Amniotic stem cell (primary cell): ENCODE measurements around the gene PLA2G2A.
"Not testable (repeated sequence)": the region's sequence is repeated elsewhere in the genome, so short reads cannot be mapped to it uniquely, and the experiment has no call there.

Experiments
- DNase-seq: peaks from one replicate; lab custom pipeline; 2025; lab: John Stamatoyannopoulos, UW

Gene PLA2G2A, protein sequence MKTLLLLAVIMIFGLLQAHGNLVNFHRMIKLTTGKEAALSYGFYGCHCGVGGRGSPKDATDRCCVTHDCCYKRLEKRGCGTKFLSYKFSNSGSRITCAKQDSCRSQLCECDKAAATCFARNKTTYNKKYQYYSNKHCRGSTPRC

DNA sequence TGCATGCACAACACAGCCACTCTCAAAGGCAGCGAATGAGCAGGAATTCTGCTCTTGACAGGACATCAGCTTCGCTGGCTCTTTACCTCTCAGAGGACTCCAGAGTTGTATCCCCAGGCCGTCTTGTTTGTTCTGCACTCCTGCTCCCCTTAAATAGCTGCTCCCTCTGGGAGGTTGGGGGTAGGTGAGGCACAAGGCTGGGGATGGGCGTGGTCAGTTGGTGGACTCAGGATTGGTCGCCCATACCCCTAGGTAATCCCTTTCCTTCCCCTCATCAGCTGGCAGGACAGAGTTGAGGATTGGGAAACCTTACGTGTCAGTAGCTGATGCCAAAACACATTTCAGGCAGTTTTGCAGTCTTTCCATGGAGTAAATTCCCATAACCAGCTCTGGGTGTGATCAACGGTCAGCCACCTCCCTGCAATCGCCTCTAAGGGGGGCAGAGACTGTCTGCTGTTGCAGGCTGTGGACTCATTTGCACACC is at the start of gene PLA2G2A:
Gene PLA2G2A (minus strand): TSS at position 125 of the 484 bp plus-strand sequence. CDS start 845 bp downstream, outside the sequence.
- DNase-seq: no peak

DNA sequence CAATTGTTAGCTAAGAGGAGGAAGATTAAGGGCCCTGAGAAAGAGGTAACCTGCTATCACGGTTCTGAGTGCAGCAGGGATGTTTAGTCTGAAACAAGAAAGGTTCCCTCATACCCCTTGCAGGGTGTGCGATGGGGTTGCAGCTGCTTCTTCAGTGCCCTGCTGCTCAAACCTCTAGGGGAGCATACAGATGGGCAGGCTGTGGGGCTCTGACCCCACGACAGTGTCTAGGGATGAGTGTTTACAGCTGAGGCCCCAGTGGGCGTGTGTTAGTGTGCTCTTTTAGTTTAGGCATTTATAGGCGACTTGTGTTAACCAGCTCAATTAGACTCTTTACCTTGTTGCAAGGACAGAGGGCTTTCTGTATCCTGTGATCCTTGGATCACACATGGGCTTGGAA is 49.3 kb upstream of the PLA2G2A start:
- DNase-seq: no peak

DNA sequence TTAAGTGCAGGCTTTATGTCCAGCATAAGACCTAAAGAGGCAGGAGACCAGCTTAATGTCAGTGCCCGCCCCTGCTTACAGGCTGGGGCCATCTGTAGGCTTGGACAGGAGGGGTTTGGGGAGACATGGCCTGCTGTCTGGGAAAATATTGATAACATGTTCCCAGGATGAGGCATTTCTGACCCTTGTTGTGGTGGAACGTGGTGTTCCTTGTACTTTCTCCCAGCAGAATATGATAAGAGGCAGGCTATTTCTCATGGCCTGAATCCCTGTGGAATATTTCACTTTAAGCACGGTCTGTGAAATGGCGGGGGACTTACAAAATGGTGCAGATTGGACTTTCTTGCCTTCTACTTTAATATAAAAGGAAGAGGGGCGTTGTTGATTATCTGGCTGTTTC is 48.7 kb upstream of the PLA2G2A start:
- no peak for DNase-seq

DNA sequence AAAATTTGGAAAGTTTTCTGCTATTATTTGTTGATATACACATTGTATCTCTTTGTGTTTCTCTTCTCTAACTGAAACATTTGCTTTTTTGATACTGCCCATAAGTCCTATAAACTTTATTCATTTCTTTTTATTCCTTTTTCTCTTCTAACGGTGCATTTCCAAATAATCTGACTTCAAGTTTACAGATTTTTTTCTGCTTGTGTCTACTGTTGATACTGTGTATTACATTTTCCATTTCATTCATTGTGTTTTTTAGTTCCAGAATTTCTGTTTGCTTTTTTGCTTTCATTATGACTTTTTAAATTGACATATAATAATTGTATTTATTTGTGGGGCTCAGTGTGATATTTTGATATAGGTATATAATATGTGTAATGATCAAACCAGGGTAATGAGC is 38.3 kb upstream of the PLA2G2A start:
- DNase-seq: no peak

DNA sequence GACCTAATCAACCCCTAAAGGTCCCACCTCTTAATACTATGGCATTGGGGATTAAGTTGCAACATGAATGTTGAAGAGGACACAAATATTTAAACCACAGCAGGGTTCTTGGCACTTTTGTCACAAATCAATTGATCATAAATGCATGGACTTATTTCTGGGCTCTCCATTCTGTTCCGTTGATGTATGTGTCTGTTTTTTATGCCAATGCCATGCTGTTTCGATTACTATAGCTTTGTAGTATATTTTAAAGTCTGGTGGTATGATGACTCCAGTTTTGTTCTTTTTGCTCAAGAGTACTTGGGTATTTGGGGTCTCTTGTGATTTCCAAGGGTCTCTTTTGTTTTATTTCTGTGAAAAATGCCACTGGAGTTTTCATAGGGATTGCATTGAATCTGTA is 34.7 kb upstream of the PLA2G2A start:
- no peak for DNase-seq

- no peak for DNase-seq
Observed at GRCh38 chr1:20010016-20010415, 30.6 kb upstream of the PLA2G2A start.

GRCh38 chr1:20009212-20009611 is 29.8 kb upstream of the PLA2G2A start:
- no peak for DNase-seq

GRCh38 chr1:20008391-20008841 is 29.0 kb upstream of the PLA2G2A start:
- DNase-seq: no peak

- DNase-seq: not testable (repeated sequence)
Observed at GRCh38 chr1:19998823-19999222, 19.4 kb upstream of the PLA2G2A start.

- no peak for DNase-seq
Observed at GRCh38 chr1:19990689-19991088, 11.3 kb upstream of the PLA2G2A start.

DNA sequence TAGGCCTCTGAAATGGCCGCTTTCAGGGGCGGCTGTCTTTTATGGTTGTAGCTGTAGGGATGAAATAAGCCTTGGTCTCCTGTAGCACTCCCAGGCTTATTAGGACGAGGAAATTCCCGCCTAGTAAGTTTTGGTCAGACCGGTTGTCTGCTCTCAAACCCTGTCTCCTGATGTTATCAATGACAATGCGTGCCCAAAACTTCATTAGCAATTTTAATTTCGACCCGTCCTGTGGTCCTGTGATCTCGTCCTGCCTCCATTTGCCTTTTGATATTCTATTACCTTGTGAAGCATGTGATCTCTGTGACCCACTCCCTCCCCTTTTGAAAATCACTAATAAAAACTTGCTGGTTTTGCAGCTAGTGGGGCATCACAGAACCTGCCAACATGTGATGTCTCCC is 10.8 kb upstream of the PLA2G2A start:
- DNase-seq: not testable (repeated sequence)

- DNase-seq: no peak
Observed at GRCh38 chr1:19988267-19989006, 9.0 kb upstream of the PLA2G2A start.

- no peak for DNase-seq
Observed at GRCh38 chr1:19987719-19988118, 8.3 kb upstream of the PLA2G2A start.

- DNase-seq: not testable (repeated sequence)
Observed at GRCh38 chr1:19984409-19985016, 5.1 kb upstream of the PLA2G2A start.

GRCh38 chr1:19981507-19982312 is 2.3 kb upstream of the PLA2G2A start:
- no peak for DNase-seq

DNA sequence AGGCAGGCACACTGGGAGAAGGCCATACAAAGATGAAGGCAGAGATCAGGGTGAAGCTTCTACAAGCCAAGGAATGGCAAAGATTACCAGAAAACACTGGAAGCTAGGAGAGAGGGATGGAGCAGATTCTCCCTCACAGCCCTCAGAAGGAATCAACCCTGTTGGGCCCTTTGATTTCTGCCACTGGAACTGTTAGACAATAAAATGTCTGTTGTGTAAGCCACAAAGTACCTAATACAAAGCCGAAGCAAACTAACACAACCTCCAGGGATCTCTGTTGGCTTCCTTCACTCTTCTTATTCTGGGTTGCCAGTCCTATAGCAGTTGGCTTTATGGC is 1.7 kb upstream of the PLA2G2A start:
- DNase-seq: no peak

- no peak for DNase-seq
Observed at GRCh38 chr1:19980314-19980713, 896 bp upstream of the PLA2G2A start.

- no peak for DNase-seq
Observed at GRCh38 chr1:19978143-19978542, 1.3 kb downstream of the PLA2G2A start.

- DNase-seq: no peak
Observed at GRCh38 chr1:19976317-19977003, 3.0 kb downstream of the PLA2G2A start.

GRCh38 chr1:19975423-19976193 is 3.8 kb downstream of the PLA2G2A start:
- DNase-seq: no peak

DNA sequence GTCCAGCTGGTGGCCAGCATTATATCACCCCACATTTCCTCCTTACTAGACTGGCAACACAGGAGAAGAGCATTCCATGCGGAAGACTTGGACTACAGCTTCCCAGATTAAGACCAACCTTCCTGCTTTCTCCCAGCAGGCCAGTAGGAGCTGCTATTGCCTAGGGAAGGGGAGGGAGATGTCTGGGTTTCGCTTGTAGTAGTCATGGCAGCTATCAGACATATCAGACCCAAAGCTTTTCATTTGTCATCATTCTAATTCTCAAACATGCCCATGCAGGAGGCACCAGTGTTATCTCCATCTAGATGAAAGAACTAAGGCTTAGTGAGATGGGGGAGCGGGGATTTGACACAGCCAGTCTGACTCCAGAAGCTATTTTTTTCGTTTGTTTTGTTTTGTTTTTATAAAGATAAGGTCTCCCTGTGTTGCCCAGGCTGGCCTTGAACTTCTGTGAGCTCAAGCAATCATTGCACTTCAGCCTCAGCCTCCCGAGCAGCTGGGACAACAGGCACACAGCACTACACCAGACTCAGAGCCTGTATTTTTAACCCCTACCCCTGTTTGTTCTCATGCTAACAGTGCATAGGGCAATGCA is 4.5 kb downstream of the PLA2G2A start:
- DNase-seq: no peak
